Posterior vena cava (tissue), 2 donors: Measurements from ENCODE around the gene NOSTRIN. TPM values are rescaled to one million over a fixed set of nuclear protein-coding genes. Genes with fewer than 3 reads are reported as not detected.

Experiments
- DNase-seq: peaks from one replicate; pipeline ENCODE4 v3.0.0-alpha.2; 2020; ENCODE audit warnings: low spot score
- intact Hi-C, 2 donors: fragments of 100-400 bp; cut with DNase I; formaldehyde crosslinking; loops; one replicate each; pipeline versions ENCODE4 v1.14.1 to v1.14.2; 2022 to 2023
- total RNA-seq, 2 donors: library from RNA; stranded (reverse); fragmentation: NEBNext Ultra II Directional; extraction: Animal tissue kit (Norgen Biotek cat#: 25700); gene quantifications; one replicate each; pipeline ENCODE4 v1.2.1, GENCODE V29; 2021
- donor health status: DM: yes; HTN: yes; CAD: no.
- donor health status: DM: yes; HTN: yes; CAD: no.

The NOSTRIN gene
- total RNA-seq, 2 donors from 2014 or later = 18.7 to 21.3 TPM

GRCh38 chr2:168811696-168812095 lies 9.3 kb downstream of the NOSTRIN start:
- intact Hi-C loops = no loop called here
- no peak for DNase-seq

DNA sequence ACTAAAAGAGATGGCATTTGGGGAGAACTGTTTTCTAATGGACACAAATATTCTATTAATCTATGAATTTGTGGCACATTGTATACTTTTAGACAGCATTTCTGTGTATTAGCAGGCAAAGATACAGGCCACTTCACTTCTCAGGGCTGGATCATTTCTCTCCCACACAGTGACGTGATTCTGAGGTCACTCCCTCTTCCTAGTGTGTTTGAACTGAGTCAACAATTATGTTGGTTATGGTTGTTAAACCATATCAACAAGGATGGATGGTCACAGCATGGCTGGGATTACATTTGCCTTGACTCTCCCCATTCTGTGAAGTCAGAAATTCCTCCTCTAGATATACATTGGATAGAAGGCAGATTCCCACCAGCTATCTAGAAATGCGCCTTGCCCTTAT lies 11.6 kb downstream of the NOSTRIN start:
- intact Hi-C loops = no loop called here
- no peak for DNase-seq

DNA sequence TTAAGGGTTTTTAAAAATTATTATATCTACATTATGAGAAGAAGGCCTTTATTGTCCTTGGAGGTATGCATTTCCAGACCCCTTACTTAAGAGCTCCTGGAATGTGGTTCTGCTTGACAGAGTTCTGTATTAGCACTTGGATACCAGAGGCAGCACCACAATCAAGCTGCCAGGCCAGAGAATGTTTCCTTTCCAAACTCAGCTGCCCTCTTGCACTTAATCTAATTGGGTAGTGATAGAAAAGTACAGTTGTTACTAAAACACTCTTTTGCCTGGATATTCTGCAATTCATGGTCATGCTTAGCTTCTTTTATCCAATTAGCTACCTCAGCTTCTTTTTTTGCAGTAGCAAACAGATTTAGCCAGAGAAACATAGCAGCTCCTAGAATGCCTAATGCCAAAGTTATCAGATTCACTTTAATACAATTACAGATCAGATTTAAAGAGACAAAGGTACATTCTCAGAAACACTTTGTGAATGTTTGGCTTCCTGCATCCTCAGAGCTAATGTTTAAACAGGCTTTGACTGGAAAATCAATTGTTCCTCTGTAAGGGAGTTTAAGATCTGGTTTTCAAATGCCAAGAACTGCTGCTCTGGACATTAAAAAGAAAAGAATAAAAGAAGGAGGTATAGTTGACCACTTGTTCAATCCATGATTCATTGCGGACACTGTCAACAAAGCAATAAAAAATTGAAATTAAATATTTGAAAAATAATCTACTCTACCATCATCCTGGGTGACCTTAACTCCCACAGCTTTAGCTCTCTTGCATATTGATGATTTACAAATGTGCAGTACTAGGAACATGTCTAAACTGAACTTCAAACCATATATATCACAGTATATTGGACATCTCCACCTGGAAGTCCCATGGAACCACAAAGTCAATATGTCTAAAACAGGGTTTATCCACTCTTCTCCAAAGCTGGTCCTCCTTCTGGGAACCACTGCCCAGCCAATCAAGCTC lies 12.8 kb downstream of the NOSTRIN start:
- no peak for DNase-seq
- intact Hi-C loops = no loop called here

DNA sequence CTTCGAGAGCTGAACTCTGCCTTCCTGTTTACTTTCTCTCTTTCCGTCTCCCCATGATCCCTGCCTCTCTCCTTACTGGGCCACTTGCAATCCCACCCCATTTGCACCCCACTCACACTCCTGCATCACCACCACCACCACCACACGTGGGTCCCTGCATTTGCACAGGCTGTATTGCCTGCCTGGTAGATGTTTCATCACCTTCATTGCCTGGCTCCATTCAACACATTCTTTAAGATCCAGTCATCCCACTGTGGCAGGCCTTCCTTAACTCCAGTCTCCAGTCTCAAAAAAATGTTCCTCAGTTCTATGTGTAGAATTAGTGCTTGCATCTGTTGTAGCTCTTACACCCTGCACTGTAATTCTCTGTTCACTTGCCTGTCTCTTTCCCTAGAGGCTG lies 13.9 kb downstream of the NOSTRIN start:
- no peak for DNase-seq
- intact Hi-C loops = no loop called here

GRCh38 chr2:168819050-168819715 lies 16.7 kb downstream of the NOSTRIN start:
- intact Hi-C loops = no loop called here
- DNase-seq = no peak

- DNase-seq = no peak
- intact Hi-C loops = no loop called here
Observed at GRCh38 chr2:168819829-168820489, 17.5 kb downstream of the NOSTRIN start.

DNA sequence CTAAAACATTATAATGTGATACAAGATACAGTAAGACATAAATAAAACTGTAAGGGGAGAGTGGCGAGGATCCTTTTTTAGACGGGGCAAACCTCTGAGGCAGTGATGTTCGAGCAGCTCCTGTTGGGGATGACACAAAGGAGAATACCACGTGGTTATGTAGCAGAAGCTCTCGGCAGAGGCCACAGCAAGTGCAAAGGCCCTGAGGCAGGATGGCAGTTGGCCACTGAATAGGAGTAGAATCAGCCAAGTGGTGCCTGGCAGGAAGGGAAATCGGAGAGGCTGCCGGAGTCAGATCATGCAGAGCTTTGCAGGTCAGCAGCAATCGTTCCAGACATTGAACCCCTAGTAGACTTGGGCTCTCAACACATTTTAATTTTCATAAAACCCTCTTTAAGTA lies 19.1 kb downstream of the NOSTRIN start:
- intact Hi-C loops = no loop called here
- DNase-seq = no peak

DNA sequence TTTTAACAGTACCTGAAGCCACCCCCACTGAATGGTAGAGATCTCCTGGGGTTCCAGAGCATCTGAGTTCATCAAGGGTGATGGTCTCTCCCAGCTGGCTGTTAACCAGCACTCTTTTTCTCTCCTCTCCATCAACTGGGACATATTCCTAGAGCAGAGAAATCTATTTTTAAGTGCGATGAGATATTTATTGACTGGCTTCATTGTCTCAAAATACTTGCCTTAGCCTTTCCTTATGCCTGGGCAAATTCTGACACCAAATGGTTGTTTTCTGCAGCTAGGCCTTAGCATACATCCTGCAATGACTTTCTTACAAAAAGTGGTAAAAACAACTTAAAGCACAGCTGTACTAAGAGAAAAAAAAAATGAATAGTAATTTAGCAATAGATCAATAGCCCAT lies 19.6 kb downstream of the NOSTRIN start:
- no peak for DNase-seq
- intact Hi-C loops = no loop called here

GRCh38 chr2:168825126-168825525 lies 22.7 kb downstream of the NOSTRIN start:
- intact Hi-C loops = no loop called here
- DNase-seq = no peak

DNA sequence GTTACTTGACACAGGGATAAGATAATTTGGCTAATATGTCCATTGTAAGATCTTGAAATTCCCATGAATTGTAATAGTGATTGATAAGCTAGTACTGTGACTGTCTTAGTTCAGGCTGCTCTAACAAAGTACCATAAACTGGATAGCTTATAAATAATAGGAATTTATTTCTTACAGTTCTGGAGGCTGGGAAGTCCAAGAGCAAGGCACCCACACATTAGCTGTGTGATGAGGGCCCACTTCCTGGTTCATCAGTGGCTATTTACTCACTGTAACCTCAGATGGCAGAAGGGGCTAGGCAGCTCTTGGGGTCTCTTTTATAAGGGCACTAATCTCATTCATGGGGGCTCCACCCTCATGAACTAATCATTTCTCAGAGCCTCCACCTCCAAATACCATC lies 28.5 kb downstream of the NOSTRIN start:
- intact Hi-C loops = no loop called here
- DNase-seq = no peak

DNA sequence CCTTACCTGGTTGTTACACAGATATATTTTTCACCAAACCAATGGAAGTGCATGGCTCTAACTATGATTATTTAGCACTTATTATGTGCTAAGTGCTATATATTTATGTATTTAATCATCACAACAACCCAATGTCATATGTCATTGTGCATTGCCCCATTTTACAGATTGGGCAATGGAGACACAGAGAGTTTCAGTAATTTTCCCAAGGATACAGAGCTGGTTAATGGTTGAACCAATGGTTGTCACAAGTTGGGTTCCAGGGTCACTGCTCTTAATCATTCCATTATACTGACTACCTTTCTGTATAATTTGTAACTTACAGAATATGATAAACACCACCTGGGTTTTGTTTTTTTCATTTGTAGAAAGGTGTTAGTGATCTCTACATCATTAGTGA lies 29.2 kb downstream of the NOSTRIN start:
- DNase-seq = no peak
- intact Hi-C loops = no loop called here

DNA sequence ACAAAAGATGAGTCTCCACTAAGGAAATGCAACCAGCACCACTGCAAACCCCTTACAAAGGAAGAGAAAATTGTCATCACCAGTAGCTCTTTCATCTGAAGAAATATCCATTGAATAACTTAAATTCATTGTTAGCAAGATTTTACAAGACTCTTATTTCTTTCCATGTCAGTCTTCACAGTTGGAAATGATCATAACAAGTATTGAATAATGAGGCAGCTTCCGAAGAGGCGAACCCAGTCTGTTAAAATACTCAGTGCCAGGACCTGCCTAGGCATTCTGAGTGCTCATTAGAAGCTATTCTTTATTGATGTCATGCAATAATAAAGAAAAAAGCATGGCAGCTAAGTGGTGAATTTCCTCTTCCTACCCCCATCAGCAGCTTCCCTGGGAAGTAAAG lies 33.5 kb downstream of the NOSTRIN start:
- DNase-seq = no peak
- intact Hi-C loops = no loop called here

DNA sequence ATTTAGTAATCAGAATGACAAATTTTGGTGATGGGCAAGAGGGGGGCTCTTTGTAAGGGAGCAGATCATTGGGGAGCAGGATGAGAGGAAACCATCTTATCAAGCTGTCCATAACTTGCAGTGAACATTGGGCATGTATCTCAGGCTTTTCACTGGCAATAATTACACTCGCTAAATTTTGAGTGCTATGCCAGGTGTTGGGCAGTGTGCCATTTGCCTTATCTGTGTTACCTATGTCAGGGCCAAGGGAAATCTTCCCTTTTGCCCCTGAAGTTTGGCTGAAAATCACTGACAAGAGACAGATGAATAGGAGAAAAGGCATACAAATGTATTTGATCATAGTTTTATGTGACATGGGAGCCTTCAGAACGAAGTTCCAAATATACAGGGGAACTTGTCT lies 39.0 kb downstream of the NOSTRIN start:
- intact Hi-C loops = no loop called here
- no peak for DNase-seq

DNA sequence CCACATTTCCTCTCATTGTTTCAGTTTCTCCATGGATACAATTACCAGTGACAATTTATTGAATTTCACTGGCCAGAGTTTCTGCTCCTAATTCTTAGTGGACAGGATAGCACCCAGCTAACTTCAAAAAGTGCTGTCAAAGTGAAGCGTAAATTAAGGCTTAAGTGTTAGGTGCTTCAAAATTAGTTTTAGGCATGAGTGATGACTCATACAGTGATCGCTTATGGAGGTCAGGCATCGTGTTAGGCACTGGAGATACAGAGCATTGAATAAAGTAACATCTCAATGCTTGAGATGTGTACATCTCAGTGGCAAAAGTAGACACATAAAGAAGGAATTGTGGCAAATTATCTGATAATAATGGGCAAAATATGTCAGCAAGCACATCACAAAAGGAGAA lies 40.8 kb downstream of the NOSTRIN start:
- DNase-seq = no peak
- intact Hi-C loops = no loop called here

DNA sequence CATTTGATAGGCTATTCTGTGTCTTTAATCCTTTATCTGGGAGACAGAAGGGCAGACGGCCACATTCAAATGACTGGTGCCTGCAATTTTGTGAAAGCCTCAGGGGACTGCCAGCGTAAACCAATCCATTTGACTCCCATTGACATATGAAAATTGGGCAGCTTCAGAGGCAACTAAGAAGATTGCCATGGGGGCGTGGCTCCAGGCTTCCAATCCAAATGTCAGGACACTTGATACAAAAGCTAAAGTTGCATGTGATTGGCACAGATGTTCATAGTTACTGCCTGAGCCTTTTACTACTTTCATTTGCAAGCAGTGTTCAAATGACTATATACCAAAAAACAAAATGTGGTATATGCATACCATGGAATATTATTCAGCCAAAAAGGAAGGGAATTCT lies 45.8 kb downstream of the NOSTRIN start:
- DNase-seq = no peak
- intact Hi-C loops = no loop called here

DNA sequence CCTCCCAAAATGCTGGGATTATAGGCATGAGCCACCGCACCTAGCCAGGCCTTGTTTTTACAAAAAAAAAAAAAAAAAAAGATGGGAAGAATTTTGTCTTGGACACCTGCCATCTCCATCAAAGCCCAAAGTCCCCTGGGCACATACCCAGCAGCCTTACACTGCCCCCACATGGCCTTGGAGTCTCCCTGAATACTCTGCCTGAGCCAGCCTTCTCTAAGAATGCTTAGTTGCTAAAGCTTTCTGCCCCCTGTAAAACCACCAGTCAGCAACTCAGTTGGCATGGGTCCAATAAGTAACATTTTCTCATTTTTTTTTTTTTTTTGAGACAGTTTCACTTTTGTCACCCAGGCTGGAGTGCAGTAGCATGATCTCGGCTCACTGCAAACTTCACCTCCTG lies 47.2 kb downstream of the NOSTRIN start:
- intact Hi-C loops = no loop called here

GRCh38 chr2:168850846-168851245 lies 48.4 kb downstream of the NOSTRIN start:
- DNase-seq = no peak
- intact Hi-C loops = no loop called here

More for the DNA sequence above, 47.2 kb downstream of the NOSTRIN start:
- no peak for DNase-seq

GRCh38 chr2:168851674-168852320 lies 49.4 kb downstream of the NOSTRIN start:
- DNase-seq = no peak
- intact Hi-C loops = no loop called here

DNA sequence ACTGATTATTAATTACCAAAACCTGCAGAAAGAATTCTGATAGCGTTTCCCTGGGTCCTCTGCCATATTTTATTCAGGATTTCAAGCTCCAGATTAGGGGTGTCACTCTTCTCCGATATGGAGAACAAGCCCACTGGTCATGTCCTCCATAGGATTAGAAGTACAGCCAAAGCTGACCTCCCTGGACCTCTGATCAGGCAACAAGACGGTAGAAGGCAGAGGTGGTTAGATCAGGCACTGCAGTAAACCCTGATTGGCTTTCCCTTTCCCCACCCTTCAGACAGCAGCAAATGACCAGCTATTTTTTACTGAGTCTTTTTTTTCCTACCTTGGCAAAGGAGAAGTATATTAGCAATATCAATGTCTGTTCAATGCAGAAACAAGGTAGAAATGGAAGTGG lies 50.0 kb downstream of the NOSTRIN start:
- no peak for DNase-seq
- intact Hi-C loops = no loop called here

GRCh38 chr2:168853471-168853870 lies 51.0 kb downstream of the NOSTRIN start:
- intact Hi-C loops = no loop called here
- no peak for DNase-seq
